ENCODE measurements around the gene TNFRSF4.

Gene TNFRSF4

DNA sequence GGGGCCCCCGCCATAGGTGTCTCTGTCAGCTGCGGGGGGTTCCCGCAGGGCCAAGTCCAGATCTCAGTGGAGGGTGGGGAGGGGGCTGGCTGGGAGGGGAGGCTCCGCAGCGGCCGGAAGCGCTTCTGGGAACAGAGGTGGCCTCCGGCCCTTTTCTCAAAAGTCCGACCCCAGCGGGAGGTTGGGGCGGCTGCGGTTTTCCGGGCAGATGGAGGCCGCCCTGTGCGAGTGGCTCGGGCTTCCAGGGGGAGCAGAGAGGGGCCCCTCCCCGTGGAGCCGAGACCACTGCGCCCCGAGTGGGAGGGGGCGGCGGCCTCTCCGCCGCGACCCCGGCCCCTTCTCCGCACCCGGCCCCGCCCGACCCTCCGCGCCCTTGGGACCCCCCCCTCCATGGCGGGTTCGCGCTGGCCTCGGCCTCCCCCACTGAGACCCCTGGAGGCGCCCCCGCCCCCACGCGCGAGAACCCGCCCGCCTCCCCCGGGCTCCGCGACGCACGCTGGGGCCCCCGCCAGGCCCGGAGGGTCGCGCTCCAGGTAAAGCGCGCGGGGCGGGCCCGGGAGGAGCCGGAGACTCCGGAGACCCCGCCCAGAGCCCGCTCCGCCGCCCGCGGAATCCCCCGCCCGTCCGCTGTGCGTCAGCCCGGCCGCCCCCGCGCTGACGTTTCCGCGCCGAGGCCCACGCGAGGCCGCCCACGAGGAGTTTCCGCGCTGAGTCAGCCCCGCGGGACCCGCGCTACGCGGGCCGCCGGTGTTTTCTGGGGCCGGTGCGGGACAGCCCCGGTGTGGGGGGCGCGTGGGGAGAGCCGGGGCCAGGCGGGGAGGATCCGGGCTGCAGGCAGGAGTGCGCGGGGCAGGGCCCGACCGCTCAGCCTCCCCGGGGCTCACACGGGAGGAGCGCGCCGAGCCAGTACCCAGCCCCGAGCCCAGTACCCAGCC is 12.8 kb downstream of the TNFRSF4 start:
- POLR2A ChIA-PET = interaction anchor here (0.8 kb wide), 1 partner anchor 22 kb away, joined by 3 read pairs; no protein-coding TSS in a partner anchor
- CTCF ChIA-PET = no interaction called here
- peak; percentile 64 for DNase-seq (ENCODE audit: extremely low spot score)
- TF ChIP-seq L3MBTL2 (conservative IDR thresholded peaks at IDR 0.05) = no peak
- no peak for TF ChIP-seq LEF1 (IDR thresholded peaks at IDR 0.05; ENCODE audit: borderline replicate concordance)
- TF ChIP-seq FOXA1 (IDR thresholded peaks at IDR 0.05) = no peak
- 0 out of 2 replicates have a peak, but pooled peaks have one; percentile 54 for TF ChIP-seq FOXM1 (IDR thresholded peaks at IDR 0.05; ENCODE audit: borderline replicate concordance)
- 0 out of 2 replicates have a peak, but pooled peaks have one; percentile 39 for TF ChIP-seq TARDBP (IDR thresholded peaks at IDR 0.05)
- TF ChIP-seq NFRKB (IDR thresholded peaks at IDR 0.05) = no peak
- no peak for TF ChIP-seq BHLHE40 (IDR thresholded peaks at IDR 0.05; ENCODE audit: borderline replicate concordance)
- TF ChIP-seq SUZ12 (IDR thresholded peaks at IDR 0.05) = no peak
- TF ChIP-seq ZNF384 (IDR thresholded peaks at IDR 0.05) = no peak

DNA sequence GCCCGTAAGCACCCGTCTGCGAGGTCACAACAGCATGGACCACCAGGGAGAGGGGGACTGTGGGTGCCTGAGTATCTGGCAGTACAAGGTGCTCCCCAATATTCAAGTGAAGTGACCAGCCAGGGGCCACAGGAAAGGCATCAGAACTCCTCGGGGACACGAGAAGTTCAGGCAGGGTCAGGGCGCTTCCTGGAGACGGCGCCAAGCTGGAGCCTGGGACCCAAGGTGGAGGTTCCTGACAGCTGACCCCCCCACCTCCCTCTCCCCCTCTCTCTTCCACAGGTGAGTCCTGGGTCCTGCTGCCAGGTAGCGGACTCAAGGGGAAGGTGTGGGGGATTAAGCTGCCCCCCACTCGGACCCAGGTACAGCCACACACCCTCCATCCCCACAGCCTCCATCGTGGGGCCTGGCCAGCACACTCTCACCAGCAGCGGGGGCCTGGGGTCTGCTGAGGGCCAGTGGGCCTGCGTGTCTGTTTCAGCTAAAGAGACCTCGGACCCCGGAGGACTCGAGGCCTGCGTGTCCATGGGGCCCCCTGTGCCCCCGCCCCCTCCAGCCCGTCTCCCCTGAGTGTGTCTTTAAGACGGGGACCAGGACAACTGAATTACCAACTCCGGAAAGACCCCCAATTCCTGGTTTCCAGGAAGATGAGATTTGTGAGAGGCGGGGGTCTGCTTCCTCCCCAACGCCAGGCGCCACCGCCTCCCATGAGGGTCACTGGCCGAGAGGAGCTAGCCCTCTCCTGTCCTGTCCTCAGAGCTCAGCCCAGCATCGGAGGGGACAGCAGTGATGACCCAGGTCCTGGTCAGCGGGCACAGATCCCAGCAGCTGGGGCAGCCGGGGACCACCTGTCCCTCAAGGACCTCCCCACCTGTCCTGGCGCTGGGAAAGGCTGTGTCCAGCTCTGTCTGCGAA is 13.7 kb downstream of the TNFRSF4 start:
- TF ChIP-seq ELF4 (IDR thresholded peaks at IDR 0.05) (no peak), L3MBTL2 (conservative IDR thresholded peaks at IDR 0.05) (no peak), ARNT (IDR thresholded peaks at IDR 0.05) (no peak), SP1 (IDR thresholded peaks at IDR 0.05) (no peak), FOXA1 (IDR thresholded peaks at IDR 0.05) (no peak), TARDBP (IDR thresholded peaks at IDR 0.05) (no peak), BHLHE40 (IDR thresholded peaks at IDR 0.05; ENCODE audit: borderline replicate concordance) (no peak), CTBP1 (IDR thresholded peaks at IDR 0.05; ENCODE audit: borderline replicate concordance) (no peak), ZNF384 (IDR thresholded peaks at IDR 0.05) (no peak), FOXK2 (IDR thresholded peaks at IDR 0.05) (no peak), NFRKB (IDR thresholded peaks at IDR 0.05) (no peak), HDGF (IDR thresholded peaks at IDR 0.05; ENCODE audit: borderline replicate concordance) (no peak), SUZ12 (IDR thresholded peaks at IDR 0.05) (no peak), LEF1 (IDR thresholded peaks at IDR 0.05; ENCODE audit: borderline replicate concordance) (no peak), FOXM1 (IDR thresholded peaks at IDR 0.05; ENCODE audit: borderline replicate concordance) (no peak)
- TF ChIP-seq, protein P1, sequence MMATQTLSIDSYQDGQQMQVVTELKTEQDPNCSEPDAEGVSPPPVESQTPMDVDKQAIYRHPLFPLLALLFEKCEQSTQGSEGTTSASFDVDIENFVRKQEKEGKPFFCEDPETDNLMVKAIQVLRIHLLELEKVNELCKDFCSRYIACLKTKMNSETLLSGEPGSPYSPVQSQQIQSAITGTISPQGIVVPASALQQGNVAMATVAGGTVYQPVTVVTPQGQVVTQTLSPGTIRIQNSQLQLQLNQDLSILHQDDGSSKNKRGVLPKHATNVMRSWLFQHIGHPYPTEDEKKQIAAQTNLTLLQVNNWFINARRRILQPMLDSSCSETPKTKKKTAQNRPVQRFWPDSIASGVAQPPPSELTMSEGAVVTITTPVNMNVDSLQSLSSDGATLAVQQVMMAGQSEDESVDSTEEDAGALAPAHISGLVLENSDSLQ (IDR thresholded peaks at IDR 0.05) = no peak
- POLR2A ChIA-PET = interaction anchor here (0.8 kb wide), 1 partner anchor 23 kb away, joined by 3 read pairs; no protein-coding TSS in a partner anchor
- no peak for DNase-seq (ENCODE audit: extremely low spot score)
- CTCF ChIA-PET = no interaction called here

GRCh38 chr1:1199141-1199960 is 14.6 kb downstream of the TNFRSF4 start:
- POLR2A ChIA-PET = no interaction called here
- CTCF ChIA-PET = no interaction called here
- DNase-seq (ENCODE audit: extremely low spot score) = no peak

GRCh38 chr1:1198423-1199140 is 15.4 kb downstream of the TNFRSF4 start:
- ChIA-PET CTCF (no interaction called here), POLR2A (no interaction called here)
- TF ChIP-seq L3MBTL2 (conservative IDR thresholded peaks at IDR 0.05) = no peak
- TF ChIP-seq ARNT (IDR thresholded peaks at IDR 0.05) = no peak
- TF ChIP-seq NFRKB (IDR thresholded peaks at IDR 0.05) = no peak
- TF ChIP-seq FOXA1 (IDR thresholded peaks at IDR 0.05) = no peak
- TF ChIP-seq LEF1 (IDR thresholded peaks at IDR 0.05; ENCODE audit: borderline replicate concordance) = no peak
- TF ChIP-seq FOXK2 (IDR thresholded peaks at IDR 0.05) = no peak
- TF ChIP-seq ELF4 (IDR thresholded peaks at IDR 0.05) = no peak
- TF ChIP-seq FOXM1 (IDR thresholded peaks at IDR 0.05; ENCODE audit: borderline replicate concordance) = no peak
- TF ChIP-seq BHLHE40 (IDR thresholded peaks at IDR 0.05; ENCODE audit: borderline replicate concordance) = no peak
- TF ChIP-seq, protein P1 (IDR thresholded peaks at IDR 0.05) = no peak
- no peak for TF ChIP-seq TARDBP (IDR thresholded peaks at IDR 0.05)
- TF ChIP-seq SUZ12 (IDR thresholded peaks at IDR 0.05) = no peak
- TF ChIP-seq CTBP1 (IDR thresholded peaks at IDR 0.05; ENCODE audit: borderline replicate concordance) = no peak
- DNase-seq (ENCODE audit: extremely low spot score) = no peak

More at GRCh38 chr1:1199141-1199960, 14.6 kb downstream of the TNFRSF4 start:
- TF ChIP-seq CTBP1 (IDR thresholded peaks at IDR 0.05; ENCODE audit: borderline replicate concordance) (no peak), L3MBTL2 (conservative IDR thresholded peaks at IDR 0.05) (no peak), ELF4 (IDR thresholded peaks at IDR 0.05) (no peak), FOXA1 (IDR thresholded peaks at IDR 0.05) (no peak), SUZ12 (IDR thresholded peaks at IDR 0.05) (no peak), TARDBP (IDR thresholded peaks at IDR 0.05) (no peak), LEF1 (IDR thresholded peaks at IDR 0.05; ENCODE audit: borderline replicate concordance) (no peak), ARNT (IDR thresholded peaks at IDR 0.05) (no peak), NFRKB (IDR thresholded peaks at IDR 0.05) (no peak), ZNF384 (IDR thresholded peaks at IDR 0.05) (no peak), BHLHE40 (IDR thresholded peaks at IDR 0.05; ENCODE audit: borderline replicate concordance) (no peak), FOXK2 (IDR thresholded peaks at IDR 0.05) (no peak), FOXM1 (IDR thresholded peaks at IDR 0.05; ENCODE audit: borderline replicate concordance) (no peak), HDGF (IDR thresholded peaks at IDR 0.05; ENCODE audit: borderline replicate concordance) (no peak), SP1 (IDR thresholded peaks at IDR 0.05) (no peak)
- TF ChIP-seq, protein P1 (IDR thresholded peaks at IDR 0.05) = no peak
